T-helper 1 cell (primary cell): ENCODE results near the gene RGPD5.
"Not testable (repeated sequence)": the region's sequence is repeated elsewhere in the genome, so short reads cannot be mapped to it uniquely, and the experiment has no call there.

Source experiments
- DNase-seq, 5 donors: peaks; one replicate each; pipeline ENCODE4 v3.0.0-alpha.2; 2012 to 2020
- total RNA-seq, 4 donors: gene quantifications; one replicate each; lab custom pipeline; 2026; lab: John Stamatoyannopoulos, UW

Gene RGPD5
- 0 to 0.54 (median 0.22) reads per million in 4 donors for total RNA-seq

GRCh38 chr2:109794074-109794737 is at the start of gene RGPD5:
TSS of gene RGPD5 (plus strand) at chr2:109794305. CDS start at chr2:109794466, 161 bp downstream.
- peak in 2 of 5 donors; percentile 0 to 7 for DNase-seq

GRCh38 chr2:109751572-109751971 is 42.5 kb upstream of the RGPD5 start:
- not testable (repeated sequence) for DNase-seq

DNA sequence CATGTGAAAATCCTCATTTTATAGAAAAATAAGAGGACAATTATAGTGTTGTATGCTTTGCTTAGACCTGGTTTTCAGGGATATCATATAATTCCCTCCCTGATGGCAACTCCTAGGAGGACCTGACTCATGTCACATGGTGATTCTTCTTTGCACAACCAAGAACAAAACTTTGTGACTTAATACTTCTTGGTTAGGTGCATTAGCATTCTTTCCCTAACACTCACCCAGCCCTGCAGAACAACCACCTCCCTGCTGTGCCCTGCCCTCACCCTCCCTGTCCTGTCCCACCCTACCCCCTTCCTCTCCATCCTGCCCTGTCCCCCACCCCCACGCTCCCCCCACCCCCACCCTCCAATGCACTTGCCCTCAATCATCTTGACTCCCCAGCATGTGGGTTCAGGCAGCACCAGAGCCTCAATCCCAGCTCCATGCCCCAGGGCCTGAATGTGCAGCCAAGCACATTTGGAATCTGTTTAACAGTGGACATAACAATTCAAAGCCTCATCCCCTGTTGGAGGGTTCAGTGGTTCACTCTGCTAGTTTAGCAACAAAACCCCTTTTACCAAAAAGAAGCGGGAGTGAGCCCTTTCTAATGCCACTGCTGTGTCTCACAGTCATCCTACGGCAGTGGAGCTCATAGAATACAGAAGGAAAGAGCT is 36.8 kb upstream of the RGPD5 start:
- DNase-seq: not testable (repeated sequence)

DNA sequence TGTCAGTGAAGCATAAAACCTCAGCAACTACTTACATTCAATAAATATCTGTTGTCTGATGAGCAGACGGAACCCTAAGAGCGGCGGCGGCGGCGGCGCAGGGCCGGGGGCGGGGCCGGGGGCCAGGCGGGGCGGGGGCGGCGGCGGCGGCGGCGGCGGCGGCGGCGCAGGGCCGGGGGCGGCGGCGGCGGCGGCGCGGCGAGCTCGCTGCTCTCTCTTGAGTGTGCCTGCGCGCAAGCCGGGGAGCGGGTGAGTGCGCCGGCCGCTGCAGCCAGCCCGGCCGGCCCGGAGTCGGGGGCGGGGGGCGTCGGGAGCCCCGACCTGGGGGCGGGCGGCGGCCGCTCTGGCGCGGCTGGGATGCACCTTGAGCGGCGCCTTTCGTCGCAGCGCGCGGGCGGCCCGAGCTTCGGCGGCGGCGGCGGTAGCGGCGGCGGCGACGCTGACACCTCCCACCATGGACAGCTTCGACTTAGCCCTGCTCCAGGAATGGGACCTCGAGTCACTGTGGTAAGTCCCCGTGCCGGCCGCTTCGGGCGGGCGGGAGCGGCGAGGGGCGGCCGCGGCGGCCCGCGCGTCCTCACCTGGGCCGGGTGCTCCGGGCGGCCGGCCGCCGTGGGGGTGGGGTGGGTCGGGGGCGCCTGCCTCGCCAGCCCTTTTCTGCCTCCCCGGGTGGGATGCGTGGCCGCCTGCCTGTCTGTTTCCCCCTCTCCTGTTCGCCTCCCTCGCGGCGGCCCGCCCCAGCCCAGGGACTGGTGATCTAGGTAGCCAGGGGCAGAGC is 33.7 kb upstream of the RGPD5 start:
- not testable (repeated sequence) for DNase-seq

- DNase-seq: not testable (repeated sequence)
Observed at GRCh38 chr2:109761043-109761454, 33.1 kb upstream of the RGPD5 start.

DNA sequence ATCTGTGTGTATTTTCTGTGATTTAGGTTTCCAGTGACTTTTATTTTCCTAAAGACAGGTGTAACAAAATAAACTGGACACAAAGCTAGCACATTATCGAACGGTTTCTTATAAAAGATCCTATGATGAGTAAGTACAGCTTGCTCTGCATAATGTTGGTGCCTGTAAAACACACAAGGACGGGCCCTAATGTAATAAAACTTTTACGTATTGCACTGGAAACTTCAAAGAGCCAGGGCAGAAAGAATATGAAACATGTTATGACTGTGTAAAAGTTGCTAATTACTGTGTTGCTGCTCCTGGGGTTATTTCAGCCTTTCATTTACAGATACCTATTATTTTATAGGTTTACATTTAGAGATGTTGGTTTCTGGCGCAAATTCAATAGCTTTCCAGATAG is 32.1 kb upstream of the RGPD5 start:
- DNase-seq: not testable (repeated sequence)

DNA sequence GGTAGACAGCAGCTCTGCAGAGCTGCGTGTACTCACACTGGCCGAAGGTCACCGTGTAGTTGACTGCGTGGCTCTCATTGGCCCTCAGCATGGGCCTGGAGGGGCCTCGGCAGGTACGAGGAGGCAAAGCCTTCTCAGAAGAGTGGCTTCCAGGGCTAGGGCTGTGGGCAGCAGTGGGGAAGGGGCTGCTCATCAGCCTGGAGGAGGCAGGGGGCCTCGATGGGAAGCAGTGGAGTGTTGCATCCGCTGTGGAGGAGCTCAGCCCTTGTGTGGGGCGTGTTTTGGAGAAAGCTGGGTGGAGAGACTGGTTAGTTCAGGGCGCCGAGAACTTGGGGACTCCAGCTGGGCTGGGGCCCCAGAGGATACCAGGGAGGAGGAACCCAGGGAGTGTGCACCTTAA is 28.0 kb upstream of the RGPD5 start:
- DNase-seq: not testable (repeated sequence)

GRCh38 chr2:109766886-109767578 is 27.1 kb upstream of the RGPD5 start:
- DNase-seq: not testable (repeated sequence)

- not testable (repeated sequence) for DNase-seq
Observed at GRCh38 chr2:109768934-109769333, 25.2 kb upstream of the RGPD5 start.

- not testable (repeated sequence) for DNase-seq
Observed at GRCh38 chr2:109779118-109779517, 15.0 kb upstream of the RGPD5 start.

GRCh38 chr2:109781147-109781816 is 12.8 kb upstream of the RGPD5 start:
- not testable (repeated sequence) for DNase-seq

- not testable (repeated sequence) for DNase-seq
Observed at GRCh38 chr2:109782446-109782993, 11.6 kb upstream of the RGPD5 start.

- not testable (repeated sequence) for DNase-seq
Observed at GRCh38 chr2:109791530-109792279, 2.4 kb upstream of the RGPD5 start.

DNA sequence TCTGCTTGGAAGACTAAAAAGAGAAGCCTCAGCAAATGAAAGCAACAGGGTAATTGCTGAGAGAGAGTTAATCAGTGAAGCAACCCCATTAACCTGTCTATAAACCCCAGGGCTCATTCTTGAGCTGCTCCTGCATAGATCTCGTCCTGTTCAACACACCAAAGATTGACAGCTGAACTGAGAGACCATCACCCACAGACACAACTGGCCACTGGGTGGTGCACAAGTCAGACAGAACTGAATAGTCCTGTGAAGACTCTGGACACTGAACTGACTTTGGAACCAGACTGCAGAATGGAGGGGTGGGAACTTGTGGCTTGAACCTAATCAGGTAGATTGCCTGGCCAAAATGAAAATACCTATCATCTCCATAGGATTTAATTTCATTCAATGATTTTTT is 1.4 kb upstream of the RGPD5 start:
- not testable (repeated sequence) for DNase-seq

GRCh38 chr2:109871129-109871751 is 77.1 kb downstream of the RGPD5 start:
- not testable (repeated sequence) for DNase-seq

GRCh38 chr2:109876625-109877024 is 82.5 kb downstream of the RGPD5 start:
- not testable (repeated sequence) for DNase-seq

DNA sequence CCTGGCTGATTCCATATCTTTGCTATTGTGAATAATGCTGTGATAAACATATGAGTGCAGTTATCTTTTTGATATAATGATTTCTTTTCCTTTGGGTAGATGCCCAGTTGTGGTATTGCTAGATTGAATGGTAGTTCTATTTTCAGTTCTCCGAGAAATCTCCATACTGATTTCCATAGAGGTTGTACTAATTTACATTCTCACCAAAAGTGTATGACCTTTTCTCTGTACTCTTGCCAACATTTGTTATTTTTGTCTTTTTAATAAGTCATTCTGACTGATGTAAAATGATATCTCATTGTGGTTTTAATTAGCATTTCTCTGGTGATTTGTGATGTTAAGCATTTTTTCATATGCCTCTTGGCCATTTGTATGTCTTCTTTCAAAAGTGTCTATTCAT is 88.0 kb downstream of the RGPD5 start:
- not testable (repeated sequence) for DNase-seq

GRCh38 chr2:109888414-109888813 is 94.3 kb downstream of the RGPD5 start:
- DNase-seq: not testable (repeated sequence)

DNA sequence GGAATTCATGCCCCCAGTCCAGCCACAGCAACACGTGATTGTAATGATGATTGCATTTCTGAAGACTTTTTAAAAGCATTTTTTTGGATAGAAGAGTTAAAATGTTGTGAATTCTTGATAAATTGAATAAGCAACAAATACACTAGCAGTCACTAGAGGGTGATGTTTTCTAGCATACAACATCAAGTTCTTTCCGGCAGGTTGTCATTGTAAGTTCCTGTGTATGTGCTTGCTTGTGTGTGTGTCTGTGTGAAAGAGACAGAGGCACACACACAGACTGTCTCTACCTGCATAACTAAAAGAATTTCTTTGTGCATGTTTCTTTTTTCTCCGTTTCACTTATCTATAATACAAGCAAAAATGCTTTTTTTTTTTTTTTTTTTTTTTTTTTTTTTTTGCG is 95.8 kb downstream of the RGPD5 start:
- DNase-seq: not testable (repeated sequence)

- DNase-seq: not testable (repeated sequence)
Observed at GRCh38 chr2:109891024-109891423, 96.9 kb downstream of the RGPD5 start.
